IMR-90 (cell line): ENCODE measurements around the gene PLCB2. TPM values are rescaled to one million over a fixed set of nuclear protein-coding genes. Genes with fewer than 3 reads are reported as not detected.

Experiments used
- ATAC-seq: fragments of 200-7000 bp; cut with Tn5 transposase; 2 replicates; pipeline ENCODE4 v1.9.1; 2020; ENCODE audit warnings: low read depth, mild to moderate bottlenecking, moderate library complexity
- BruUV-seq: library from RNA; stranded (reverse); fragments of 400-500 nt; replicated peaks from 2 replicates; lab custom pipeline; 2021; lab: Mats Ljungman, UMichigan
- CTCF ChIA-PET: fragments of 300-600 bp; formaldehyde crosslinking; extraction: SDS; loops from one replicate; lab custom pipeline; 2021; ENCODE audit warnings: antibody characterized with exemption; lab: Yijun Ruan, JAX
- POLR2A ChIA-PET: fragments of 300-600 bp; sonication (Branson Sonifier 250); formaldehyde crosslinking; loops from one replicate; lab custom pipeline; 2022; ENCODE audit warnings: antibody characterized with exemption; ENCODE audit not compliant: unreplicated experiment; lab: Charles Lee
- DNase-seq: peaks from one replicate; pipeline ENCODE4 v3.0.0; 2013
- H2AFZ ChIP-seq: replicated peaks from 2 replicates; pipeline ENCODE3; 2013; ENCODE audit warnings: low read length, mild to moderate bottlenecking; ENCODE audit not compliant: poor library complexity
- H2AK5ac ChIP-seq: 2 replicates; pipeline ENCODE4 v1.6.1; 2013; ENCODE audit warnings: low read depth, low read length, inconsistent platforms
- H2AK9ac ChIP-seq: replicated peaks from 2 replicates; pipeline ENCODE3; 2013; ENCODE audit warnings: mild to moderate bottlenecking, low read depth, low read length, moderate library complexity; ENCODE audit not compliant: poor library complexity
- H2BK120ac ChIP-seq: 2 replicates; pipeline ENCODE4 v1.6.1; 2013; ENCODE audit warnings: low read depth, low read length, inconsistent platforms
- H2BK15ac ChIP-seq: 3 replicates; pipeline ENCODE4 v1.6.1; 2013; ENCODE audit warnings: low read depth, low read length, inconsistent platforms
- H2BK20ac ChIP-seq: 2 replicates; pipeline ENCODE4 v1.6.1; 2013; ENCODE audit warnings: low read depth, mild to moderate bottlenecking, inconsistent platforms, low read length, moderate library complexity
- H2BK5ac ChIP-seq: 2 replicates; pipeline ENCODE4 v1.6.1; 2013; ENCODE audit warnings: mild to moderate bottlenecking, low read depth, low read length, inconsistent platforms; ENCODE audit not compliant: poor library complexity, severe bottlenecking
- H3K14ac ChIP-seq: replicated peaks from 2 replicates; pipeline ENCODE4 v1.6.1; 2013; ENCODE audit warnings: low read depth, low read length, inconsistent platforms
- H3K18ac ChIP-seq: 2 replicates; pipeline ENCODE4 v1.6.1; 2013; ENCODE audit warnings: low read depth, low read length, control low read depth
- H3K23ac ChIP-seq: 2 replicates; pipeline ENCODE4 v1.6.1; 2013; ENCODE audit warnings: low read depth, low read length, inconsistent platforms
- H3K27ac ChIP-seq: 2 replicates; pipeline ENCODE4 v1.5.1; 2013; ENCODE audit warnings: mild to moderate bottlenecking, control low read depth, low read length; ENCODE audit not compliant: insufficient read depth
- H3K27me3 ChIP-seq: 2 replicates; pipeline ENCODE4 v1.6.1; 2013; ENCODE audit warnings: low read length; ENCODE audit not compliant: control insufficient read depth, insufficient read depth
- H3K36me3 ChIP-seq: 2 replicates; pipeline ENCODE4 v1.6.1; 2013; ENCODE audit warnings: low read length, mixed read lengths; ENCODE audit not compliant: control insufficient read depth, insufficient read depth
- H3K4ac ChIP-seq: 2 replicates; pipeline ENCODE4 v1.6.1; 2013; ENCODE audit warnings: low read depth, low read length, inconsistent platforms
- H3K4me1 ChIP-seq: 2 replicates; pipeline ENCODE4 v1.6.1; 2013; ENCODE audit warnings: low read length, mixed read lengths; ENCODE audit not compliant: control insufficient read depth, insufficient read depth
- H3K4me2 ChIP-seq: 2 replicates; pipeline ENCODE4 v1.6.1; 2013; ENCODE audit warnings: low read depth, mild to moderate bottlenecking, control low read depth, low read length, moderate library complexity
- H3K4me3 ChIP-seq: 2 replicates; pipeline ENCODE4 v1.5.1; 2013; ENCODE audit warnings: low read depth, mild to moderate bottlenecking, control low read depth, low read length, moderate library complexity; ENCODE audit not compliant: insufficient read depth
- H3K56ac ChIP-seq: 2 replicates; pipeline ENCODE4 v1.6.1; 2013; ENCODE audit warnings: low read length, inconsistent platforms; ENCODE audit not compliant: insufficient read depth; ENCODE audit errors: extremely low read depth
- H3K79me1 ChIP-seq, 2 experiments: 2 replicates each; pipeline ENCODE4 v1.6.1; 2013; ENCODE audit warnings: low read length in 2 of 2, inconsistent platforms in 1 of 2, low read depth in 1 of 2
- H3K9ac ChIP-seq: 2 replicates; pipeline ENCODE4 v1.6.1; 2013; ENCODE audit warnings: low read depth, low read length, control low read depth
- H3K9me1 ChIP-seq: 2 replicates; pipeline ENCODE4 v1.6.1; 2013; ENCODE audit warnings: low read length, inconsistent platforms; ENCODE audit not compliant: insufficient read depth
- H3K9me3 ChIP-seq: 2 replicates; pipeline ENCODE4 v1.6.1; 2013; ENCODE audit warnings: low read length; ENCODE audit not compliant: control insufficient read depth, insufficient read depth
- H4K20me1 ChIP-seq: 2 replicates; pipeline ENCODE4 v1.6.1; 2013; ENCODE audit warnings: low read length, inconsistent platforms; ENCODE audit not compliant: insufficient read depth
- H4K5ac ChIP-seq: 2 replicates; pipeline ENCODE4 v1.6.1; 2013; ENCODE audit warnings: mild to moderate bottlenecking, low read depth, low read length, control low read depth
- H4K8ac ChIP-seq, 2 experiments: 2 replicates each; pipeline ENCODE4 v1.6.1; 2013; ENCODE audit warnings: low read depth in 2 of 2, low read length in 2 of 2, control low read depth in 1 of 2, inconsistent platforms in 1 of 2
- H4K91ac ChIP-seq: 2 replicates; pipeline ENCODE4 v1.6.1; 2013; ENCODE audit warnings: low read depth, low read length, inconsistent platforms; ENCODE audit not compliant: insufficient read depth
- BHLHE40 ChIP-seq: fragments of 150-350 bp; IDR thresholded peaks from 2 replicates; pipeline ENCODE4 v1.6.1; 2016; ENCODE audit warnings: mild to moderate bottlenecking, low read depth, low read length
- CEBPB ChIP-seq: IDR thresholded peaks from 2 replicates; pipeline ENCODE4 v1.6.1; 2012; ENCODE audit warnings: low read depth, low read length, improper control_type of control experiment
- CHD1 ChIP-seq: IDR thresholded peaks from 2 replicates; pipeline ENCODE4 v1.6.1; 2012; ENCODE audit warnings: low read depth, low read length, improper control_type of control experiment
- FOS ChIP-seq: fragments of 150-350 bp; IDR thresholded peaks from 2 replicates; pipeline ENCODE4 v1.6.1; 2016; ENCODE audit warnings: low read depth, low read length
- MAZ ChIP-seq: IDR thresholded peaks from 2 replicates; pipeline ENCODE4 v1.6.1; 2012; ENCODE audit warnings: low read depth, mild to moderate bottlenecking, low read length, improper control_type of control experiment, moderate library complexity, borderline replicate concordance
- NFE2L2 ChIP-seq: fragments of 150-350 bp; IDR thresholded peaks from 2 replicates; pipeline ENCODE4 v1.6.1; 2016; ENCODE audit warnings: low read depth, mild to moderate bottlenecking, low read length
- POLR2A ChIP-seq: IDR thresholded peaks from 2 replicates; pipeline ENCODE4 v1.6.1; 2012; ENCODE audit warnings: mild to moderate bottlenecking, low read depth, low read length
- RAD21 ChIP-seq: IDR thresholded peaks from 2 replicates; pipeline ENCODE4 v1.6.1; 2012; ENCODE audit warnings: low read length, improper control_type of control experiment
- RCOR1 ChIP-seq: IDR thresholded peaks from 2 replicates; pipeline ENCODE4 v1.6.1; 2012; ENCODE audit warnings: mild to moderate bottlenecking, low read length, improper control_type of control experiment; ENCODE audit not compliant: insufficient replicate concordance
- RFX5 ChIP-seq: IDR thresholded peaks from 2 replicates; pipeline ENCODE4 v1.8.0; 2012; ENCODE audit warnings: low read depth, mild to moderate bottlenecking, low read length, moderate library complexity
- WGBS, 2 experiments: methylation state at CpG; one replicate each; pipeline versions ENCODE4 v1.1.5 to v1.1.7; 2013; ENCODE audit warnings: missing lambda C conversion rate in 2 of 2; ENCODE audit not compliant: insufficient read length in 1 of 2; ENCODE audit errors: extremely low coverage in 2 of 2; 5-methylcytosine and 5-hydroxymethylcytosine counted together
- dilution Hi-C: fragments of 300-500 bp; cut with HindIII; formaldehyde crosslinking; loops from one replicate; pipeline ENCODE4 v1.14.3; 2018; ENCODE audit warnings: low sequenced_read_pairs; ENCODE audit not compliant: unreplicated experiment
- in situ Hi-C: fragments of 300-500 bp; cut with MboI; formaldehyde crosslinking; loops from 3 replicates; pipeline ENCODE4 v1.14.3; 2019; ENCODE audit warnings: low sequenced_read_pairs, inconsistent platforms, mixed read lengths
- intact Hi-C: fragments of 100-400 bp; cut with micrococcal nuclease; formaldehyde crosslinking; loops from 2 replicates; pipeline ENCODE4 v1.10.0; 2022
- polyA plus RNA-seq, 3 experiments: library from polyadenylated mRNA; depleted of rRNA; stranded (reverse); fragments of >200 nt; gene quantifications; 2 replicates each; pipeline ENCODE4 v1.2.3, GENCODE V29; 2012; ENCODE audit warnings: low replicate concordance in 1 of 3
- total RNA-seq: library from RNA; depleted of rRNA; stranded (reverse); fragments of >200 nt; gene quantifications from 2 replicates; pipeline ENCODE4 v1.2.3, GENCODE V29; 2012
- TF ChIP-seq, protein P1 (sequence below): fragments of 150-350 bp; IDR thresholded peaks from 2 replicates; pipeline ENCODE4 v1.6.1; 2017; ENCODE audit warnings: mild to moderate bottlenecking, antibody characterized with exemption, low read length, low read depth

The PLCB2 gene
- total and polyA plus RNA-seq, 2 of the 4 experiments (the other 2 are of a cell fraction) = 0.18 to 1.4 TPM

DNA sequence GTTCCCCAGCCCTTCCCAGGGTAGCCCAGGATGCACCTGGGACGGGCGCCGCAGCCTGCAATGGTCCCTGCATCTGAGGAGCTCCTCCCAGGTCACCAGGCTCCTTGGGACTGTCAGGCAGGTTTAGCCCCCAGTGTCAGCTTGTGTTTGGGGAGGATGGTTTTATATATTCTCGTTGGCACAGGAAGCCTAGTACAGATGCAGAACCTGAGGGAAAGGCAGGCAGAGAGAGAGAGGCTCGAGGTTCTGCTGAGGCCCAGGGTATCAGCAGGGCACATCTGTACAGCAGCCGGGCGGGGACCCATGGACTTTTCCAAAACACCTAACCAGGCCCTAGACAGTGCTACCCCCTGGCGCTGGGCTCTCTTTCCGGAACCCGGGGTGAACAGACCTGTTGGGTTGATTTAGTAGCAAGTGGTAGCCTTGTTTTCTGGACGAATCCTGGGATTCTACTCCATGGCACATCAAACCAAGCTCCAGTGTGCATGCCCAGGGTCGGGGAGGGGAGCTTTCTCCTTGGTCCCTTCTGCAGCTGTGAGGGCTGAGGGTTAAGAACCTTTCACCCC lies 60.2 kb downstream of the PLCB2 start:
- POLR2A ChIA-PET = no interaction called here
- Histone ChIP-seq H3K27ac (no peak overlapping the region), H2BK20ac (no peak overlapping the region), H3K36me3 (no peaks in the 10 kb centered on the region), H3K4me3 (no peak overlapping the region), H2BK15ac (no peak overlapping the region), H4K8ac (no peak overlapping the region), H3K4me2 (no peak overlapping the region), H4K91ac (no peak overlapping the region), H4K20me1 (no peaks in the 10 kb centered on the region), H2BK5ac (no peak overlapping the region), H3K9ac (no peak overlapping the region), H3K9me3 (no peaks in the 10 kb centered on the region), H3K14ac (no peak overlapping the region), H3K18ac (no peak overlapping the region), H4K5ac (no peak overlapping the region), H3K27me3 (peaks cover 48% of the 10 kb centered on the region), H2AFZ (no peak overlapping the region), H2BK120ac (no peak overlapping the region), H3K56ac (no peak overlapping the region), H2AK5ac (no peak overlapping the region), H3K23ac (no peak overlapping the region), H3K79me1 (no peaks in the 10 kb centered on the region), H3K9me1 (no peaks in the 10 kb centered on the region), H2AK9ac (no peak overlapping the region), H3K4me1 (no peaks in the 10 kb centered on the region), H3K4ac (no peak overlapping the region)
- WGBS, 2 experiments = 73% methylated on average over 2 of the region's 12 CpGs; no CpG with 5 or more reads in 1 of the 2 experiments
- no TSS peak for BruUV-seq
- no peak for ATAC-seq
- CTCF ChIA-PET = no interaction called here
- intact Hi-C loops = no loop called here
- no peak for TF ChIP-seq RFX5
- TF ChIP-seq RCOR1 = no peak
- no peak for TF ChIP-seq CHD1
- no peak for TF ChIP-seq POLR2A
- no peak for TF ChIP-seq FOS
- TF ChIP-seq NFE2L2 = no peak
- TF ChIP-seq, protein P1, sequence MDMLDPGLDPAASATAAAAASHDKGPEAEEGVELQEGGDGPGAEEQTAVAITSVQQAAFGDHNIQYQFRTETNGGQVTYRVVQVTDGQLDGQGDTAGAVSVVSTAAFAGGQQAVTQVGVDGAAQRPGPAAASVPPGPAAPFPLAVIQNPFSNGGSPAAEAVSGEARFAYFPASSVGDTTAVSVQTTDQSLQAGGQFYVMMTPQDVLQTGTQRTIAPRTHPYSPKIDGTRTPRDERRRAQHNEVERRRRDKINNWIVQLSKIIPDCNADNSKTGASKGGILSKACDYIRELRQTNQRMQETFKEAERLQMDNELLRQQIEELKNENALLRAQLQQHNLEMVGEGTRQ = no peak
- no peak for TF ChIP-seq RAD21
- no peak for TF ChIP-seq CEBPB
- no peak for TF ChIP-seq MAZ
- TF ChIP-seq BHLHE40 = no peak
- in situ Hi-C loops = no loop called here
- no peak for DNase-seq
- dilution Hi-C loops = no loop called here
